Posterior cingulate gyrus (tissue), 11 donors: Measurements from ENCODE around the gene SWSAP1.
"Not testable (repeated sequence)": the region's sequence is repeated elsewhere in the genome, so short reads cannot be mapped to it uniquely, and the experiment has no call there.

Experiments used
- DNase-seq, 10 donors: peaks; one replicate each; pipeline versions ENCODE4 v3.0.0 to v3.0.0-alpha.2; 2020 to 2021; ENCODE audit warnings: mixed read lengths in 3 of 10
- intact Hi-C: fragments of 100-400 bp; cut with DNase I; formaldehyde crosslinking; loops from one replicate; pipeline ENCODE4 v1.15.1; 2023

Gene SWSAP1

GRCh38 chr19:11405846-11406643 lies 31.6 kb downstream of the SWSAP1 start:
- DNase-seq = no peak
- intact Hi-C loops = no loop called here

GRCh38 chr19:11406703-11407236 lies 32.3 kb downstream of the SWSAP1 start:
- DNase-seq, intact Hi-C loops: not testable (repeated sequence)

- DNase-seq = no peak
- intact Hi-C loops = no loop called here
These were observed 34.1 kb downstream of the SWSAP1 start for GRCh38 chr19:11408591-11408990.

- no peak for DNase-seq
- intact Hi-C loops = no loop called here
These were observed 36.2 kb downstream of the SWSAP1 start for GRCh38 chr19:11410682-11411081.

- intact Hi-C loops = no loop called here
- DNase-seq = no peak
These were observed 40.1 kb downstream of the SWSAP1 start for GRCh38 chr19:11414544-11414943.

- DNase-seq = no peak
- intact Hi-C loops = no loop called here
These were observed 42.0 kb downstream of the SWSAP1 start for GRCh38 chr19:11416346-11417052.

- DNase-seq = no peak
- intact Hi-C loops = no loop called here
These were observed 43.7 kb downstream of the SWSAP1 start for GRCh38 chr19:11418094-11418548.

- intact Hi-C loops = no loop called here
- peak in 1 of 10 donors; percentile 40 for DNase-seq
These were observed 44.4 kb downstream of the SWSAP1 start, which contains the start of gene RGL3 for GRCh38 chr19:11418549-11419506. Gene RGL3 (minus strand): TSS chr19:11419314. CDS start chr19:11419278, 36 bp downstream.

- DNase-seq = peak in 1 of 10 donors; percentile 84
These were observed 46.2 kb downstream of the SWSAP1 start for GRCh38 chr19:11420429-11421370.

GRCh38 chr19:11421371-11422098 lies 47.1 kb downstream of the SWSAP1 start:
- intact Hi-C loops = no loop called here
- DNase-seq = no peak

More at GRCh38 chr19:11420429-11421370, 46.2 kb downstream of the SWSAP1 start:
- intact Hi-C loops = no loop called here

GRCh38 chr19:11422163-11423065 lies 47.9 kb downstream of the SWSAP1 start:
- peak in 8 of 10 donors; percentile 17 to 92 (median 47) for DNase-seq
- intact Hi-C loops = no loop called here

GRCh38 chr19:11423164-11423790 lies 48.8 kb downstream of the SWSAP1 start:
- intact Hi-C loops = no loop called here
- DNase-seq = no peak

- intact Hi-C loops = no loop called here
- DNase-seq = no peak
These were observed 49.3 kb downstream of the SWSAP1 start for GRCh38 chr19:11423791-11424181.
